ENCODE data around the gene SPAG6. TPM values are rescaled to one million over a fixed set of nuclear protein-coding genes. Genes with fewer than 3 reads are reported as not detected.

SPAG6 gene
- total RNA-seq, 1 experiment from 2014 or later, result 0.74 TPM

DNA sequence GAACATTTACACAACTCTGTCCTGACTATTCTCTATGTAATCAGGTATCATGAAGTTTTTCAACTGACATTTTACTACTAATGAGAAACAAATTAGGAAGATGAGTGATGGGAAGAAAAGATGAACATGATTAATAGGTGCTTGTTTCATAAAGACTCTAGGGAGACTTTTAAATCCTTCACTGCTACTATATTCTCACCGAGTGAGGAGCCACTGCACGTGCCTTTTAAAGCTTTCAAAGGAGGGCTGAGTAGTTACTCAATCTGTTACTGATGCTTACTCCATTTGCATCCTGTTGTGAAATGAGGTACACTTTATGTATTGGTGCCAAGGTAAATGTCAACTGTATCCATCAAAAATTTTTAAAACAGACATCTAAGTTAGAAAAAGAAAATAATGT lies 30.4 kb upstream of the SPAG6 start:
- peaks cover 35% of the 10 kb centered on the region for H3K4me1 Mint-ChIP-seq
- H3K27ac Mint-ChIP-seq, result no peak overlapping the region
- H3K36me3 Mint-ChIP-seq, result no peaks in the 10 kb centered on the region
- peaks cover 86% of the 10 kb centered on the region for H3K27me3 Mint-ChIP-seq (ENCODE audit: low read depth)
- peak overlapping the region; percentile 81 for H3K4me3 Mint-ChIP-seq
- no peak for DNase-seq (ENCODE audit: low spot score)
- ChIA-PET POLR2A (no interaction called here), CTCF (no interaction called here)
- ATAC-seq, result no peak
- no peak for TF ChIP-seq MYBL2 (CRISPR knock-in tag; IDR thresholded peaks at IDR 0.05)
- no peak for TF ChIP-seq ZNF671 (CRISPR knock-in tag; IDR thresholded peaks at IDR 0.05)
- TF ChIP-seq, protein P1, sequence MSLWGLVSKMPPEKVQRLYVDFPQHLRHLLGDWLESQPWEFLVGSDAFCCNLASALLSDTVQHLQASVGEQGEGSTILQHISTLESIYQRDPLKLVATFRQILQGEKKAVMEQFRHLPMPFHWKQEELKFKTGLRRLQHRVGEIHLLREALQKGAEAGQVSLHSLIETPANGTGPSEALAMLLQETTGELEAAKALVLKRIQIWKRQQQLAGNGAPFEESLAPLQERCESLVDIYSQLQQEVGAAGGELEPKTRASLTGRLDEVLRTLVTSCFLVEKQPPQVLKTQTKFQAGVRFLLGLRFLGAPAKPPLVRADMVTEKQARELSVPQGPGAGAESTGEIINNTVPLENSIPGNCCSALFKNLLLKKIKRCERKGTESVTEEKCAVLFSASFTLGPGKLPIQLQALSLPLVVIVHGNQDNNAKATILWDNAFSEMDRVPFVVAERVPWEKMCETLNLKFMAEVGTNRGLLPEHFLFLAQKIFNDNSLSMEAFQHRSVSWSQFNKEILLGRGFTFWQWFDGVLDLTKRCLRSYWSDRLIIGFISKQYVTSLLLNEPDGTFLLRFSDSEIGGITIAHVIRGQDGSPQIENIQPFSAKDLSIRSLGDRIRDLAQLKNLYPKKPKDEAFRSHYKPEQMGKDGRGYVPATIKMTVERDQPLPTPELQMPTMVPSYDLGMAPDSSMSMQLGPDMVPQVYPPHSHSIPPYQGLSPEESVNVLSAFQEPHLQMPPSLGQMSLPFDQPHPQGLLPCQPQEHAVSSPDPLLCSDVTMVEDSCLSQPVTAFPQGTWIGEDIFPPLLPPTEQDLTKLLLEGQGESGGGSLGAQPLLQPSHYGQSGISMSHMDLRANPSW (CRISPR knock-in tag; conservative IDR thresholded peaks at IDR 0.05; ENCODE audit: low read depth), result no peak
- no peak for TF ChIP-seq JAZF1 (CRISPR knock-in tag; IDR thresholded peaks at IDR 0.05)
- no peak for TF ChIP-seq NR3C1 (CRISPR knock-in tag; conservative IDR thresholded peaks at IDR 0.05; ENCODE audit: low read depth)
- no peak for TF ChIP-seq TCF7 (CRISPR knock-in tag; IDR thresholded peaks at IDR 0.05; ENCODE audit: low read depth)
- TF ChIP-seq NFATC4 (CRISPR knock-in tag; IDR thresholded peaks at IDR 0.05), result no peak
- TF ChIP-seq, protein P2, sequence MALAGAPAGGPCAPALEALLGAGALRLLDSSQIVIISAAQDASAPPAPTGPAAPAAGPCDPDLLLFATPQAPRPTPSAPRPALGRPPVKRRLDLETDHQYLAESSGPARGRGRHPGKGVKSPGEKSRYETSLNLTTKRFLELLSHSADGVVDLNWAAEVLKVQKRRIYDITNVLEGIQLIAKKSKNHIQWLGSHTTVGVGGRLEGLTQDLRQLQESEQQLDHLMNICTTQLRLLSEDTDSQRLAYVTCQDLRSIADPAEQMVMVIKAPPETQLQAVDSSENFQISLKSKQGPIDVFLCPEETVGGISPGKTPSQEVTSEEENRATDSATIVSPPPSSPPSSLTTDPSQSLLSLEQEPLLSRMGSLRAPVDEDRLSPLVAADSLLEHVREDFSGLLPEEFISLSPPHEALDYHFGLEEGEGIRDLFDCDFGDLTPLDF (CRISPR knock-in tag; IDR thresholded peaks at IDR 0.05), result no peak
- TF ChIP-seq NR1H2 (CRISPR knock-in tag; IDR thresholded peaks at IDR 0.05), result no peak
- TF ChIP-seq, protein P3, sequence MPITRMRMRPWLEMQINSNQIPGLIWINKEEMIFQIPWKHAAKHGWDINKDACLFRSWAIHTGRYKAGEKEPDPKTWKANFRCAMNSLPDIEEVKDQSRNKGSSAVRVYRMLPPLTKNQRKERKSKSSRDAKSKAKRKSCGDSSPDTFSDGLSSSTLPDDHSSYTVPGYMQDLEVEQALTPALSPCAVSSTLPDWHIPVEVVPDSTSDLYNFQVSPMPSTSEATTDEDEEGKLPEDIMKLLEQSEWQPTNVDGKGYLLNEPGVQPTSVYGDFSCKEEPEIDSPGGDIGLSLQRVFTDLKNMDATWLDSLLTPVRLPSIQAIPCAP (CRISPR knock-in tag; IDR thresholded peaks at IDR 0.05), result no peak
- no peak for TF ChIP-seq GABPB1 (CRISPR knock-in tag; IDR thresholded peaks at IDR 0.05)
- H3K9me3 Mint-ChIP-seq, result no peaks in the 10 kb centered on the region

DNA sequence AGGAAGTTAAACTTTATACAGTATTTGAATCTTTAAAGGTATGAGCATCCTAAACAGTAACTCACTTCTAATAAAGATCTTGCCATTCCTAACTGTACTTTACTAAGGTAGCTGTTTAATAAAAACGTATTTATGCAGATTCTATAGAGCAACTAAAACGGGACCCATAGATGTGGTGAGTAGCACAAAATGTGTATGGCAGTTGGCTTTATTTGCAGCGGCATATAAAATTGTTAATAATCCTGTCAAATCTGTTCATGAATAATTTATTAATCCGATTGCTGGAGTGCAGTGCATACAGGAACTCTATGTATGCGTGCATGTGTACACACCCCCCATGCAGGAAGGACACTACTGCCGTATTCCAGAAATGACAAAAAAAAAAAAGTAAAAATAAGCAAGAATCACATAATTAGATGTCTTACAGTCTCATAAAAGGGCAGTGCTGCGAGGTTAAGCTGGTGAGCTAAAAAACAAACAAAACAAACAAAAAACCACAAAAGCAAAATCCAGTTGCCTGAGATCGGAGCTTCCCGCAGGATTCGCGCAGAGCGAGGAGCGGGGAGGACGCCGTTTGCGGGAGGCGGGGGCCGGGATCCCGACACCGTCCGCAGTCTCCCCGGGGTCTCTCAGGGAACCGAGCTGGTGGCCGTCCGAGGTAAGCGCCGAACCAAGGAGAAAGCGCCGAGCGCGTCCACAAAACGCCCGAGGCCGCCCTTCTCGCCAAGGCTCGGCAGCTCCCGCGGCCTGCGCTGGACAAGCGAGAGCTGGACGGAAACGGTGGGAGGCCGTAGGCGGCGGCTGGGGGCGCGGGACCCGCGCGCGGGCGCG lies 29.6 kb upstream of the SPAG6 start:
- ChIA-PET CTCF (interaction anchor here (0.6 to 1.4 kb wide), 3 partner anchors 313 to 669 kb away, joined by 3 to 4 read pairs (median 3); partner anchors contain the start of gene DNAJC1), POLR2A (interaction anchor here (0.7 to 1.3 kb wide), 2 partner anchors 30 to 87 kb away, joined by 3 to 6 read pairs; partner anchors contain the start of gene SPAG6)
- DNase-seq (ENCODE audit: low spot score), result peak; percentile 82
- Mint-ChIP-seq H3K4me1 (peaks cover 39% of the 10 kb centered on the region), H3K4me3 (peak overlapping the region; percentile 81), H3K9me3 (no peaks in the 10 kb centered on the region), H3K36me3 (no peaks in the 10 kb centered on the region), H3K27ac (no peak overlapping the region), H3K27me3 (ENCODE audit: low read depth) (peaks cover 88% of the 10 kb centered on the region)
- peak; percentile 59 for ATAC-seq
- TF ChIP-seq, protein P4, sequence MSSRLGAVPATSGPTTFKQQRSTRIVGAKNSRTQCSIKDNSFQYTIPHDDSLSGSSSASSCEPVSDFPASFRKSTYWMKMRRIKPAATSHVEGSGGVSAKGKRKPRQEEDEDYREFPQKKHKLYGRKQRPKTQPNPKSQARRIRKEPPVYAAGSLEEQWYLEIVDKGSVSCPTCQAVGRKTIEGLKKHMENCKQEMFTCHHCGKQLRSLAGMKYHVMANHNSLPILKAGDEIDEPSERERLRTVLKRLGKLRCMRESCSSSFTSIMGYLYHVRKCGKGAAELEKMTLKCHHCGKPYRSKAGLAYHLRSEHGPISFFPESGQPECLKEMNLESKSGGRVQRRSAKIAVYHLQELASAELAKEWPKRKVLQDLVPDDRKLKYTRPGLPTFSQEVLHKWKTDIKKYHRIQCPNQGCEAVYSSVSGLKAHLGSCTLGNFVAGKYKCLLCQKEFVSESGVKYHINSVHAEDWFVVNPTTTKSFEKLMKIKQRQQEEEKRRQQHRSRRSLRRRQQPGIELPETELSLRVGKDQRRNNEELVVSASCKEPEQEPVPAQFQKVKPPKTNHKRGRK (CRISPR knock-in tag; IDR thresholded peaks at IDR 0.05; ENCODE audit: borderline replicate concordance), result 0 out of 2 replicates have a peak, but pooled peaks have one; percentile 29
- no peak for TF ChIP-seq GRHL2 (CRISPR knock-in tag; IDR thresholded peaks at IDR 0.05; ENCODE audit: insufficient replicate concordance, severe bottlenecking)
- 0 out of 2 replicates have a peak, but pooled peaks have one; percentile 10 for TF ChIP-seq FOXP1 (CRISPR knock-in tag; IDR thresholded peaks at IDR 0.05; ENCODE audit: borderline replicate concordance)

Measured in WTC11 (cell line).